Stromal cell of bone marrow (primary cell): ENCODE measurements around the gene FERMT1.
A peak's percentile ranks its signal among the peaks of the same experiment; 100 is the strongest.

Experiments used
- DNase-seq: peaks from one replicate; pipeline ENCODE4 v3.0.0-alpha.2; 2012; ENCODE audit warnings: low read depth

Gene FERMT1, protein sequence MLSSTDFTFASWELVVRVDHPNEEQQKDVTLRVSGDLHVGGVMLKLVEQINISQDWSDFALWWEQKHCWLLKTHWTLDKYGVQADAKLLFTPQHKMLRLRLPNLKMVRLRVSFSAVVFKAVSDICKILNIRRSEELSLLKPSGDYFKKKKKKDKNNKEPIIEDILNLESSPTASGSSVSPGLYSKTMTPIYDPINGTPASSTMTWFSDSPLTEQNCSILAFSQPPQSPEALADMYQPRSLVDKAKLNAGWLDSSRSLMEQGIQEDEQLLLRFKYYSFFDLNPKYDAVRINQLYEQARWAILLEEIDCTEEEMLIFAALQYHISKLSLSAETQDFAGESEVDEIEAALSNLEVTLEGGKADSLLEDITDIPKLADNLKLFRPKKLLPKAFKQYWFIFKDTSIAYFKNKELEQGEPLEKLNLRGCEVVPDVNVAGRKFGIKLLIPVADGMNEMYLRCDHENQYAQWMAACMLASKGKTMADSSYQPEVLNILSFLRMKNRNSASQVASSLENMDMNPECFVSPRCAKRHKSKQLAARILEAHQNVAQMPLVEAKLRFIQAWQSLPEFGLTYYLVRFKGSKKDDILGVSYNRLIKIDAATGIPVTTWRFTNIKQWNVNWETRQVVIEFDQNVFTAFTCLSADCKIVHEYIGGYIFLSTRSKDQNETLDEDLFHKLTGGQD

GRCh38 chr20:6122873-6123648, at the start of gene FERMT1:
Gene FERMT1, minus strand, starts transcription at chr20:6123030. Its CDS starts 3,476 bp downstream, at chr20:6119554.
- DNase-seq: peak; percentile 56

DNA sequence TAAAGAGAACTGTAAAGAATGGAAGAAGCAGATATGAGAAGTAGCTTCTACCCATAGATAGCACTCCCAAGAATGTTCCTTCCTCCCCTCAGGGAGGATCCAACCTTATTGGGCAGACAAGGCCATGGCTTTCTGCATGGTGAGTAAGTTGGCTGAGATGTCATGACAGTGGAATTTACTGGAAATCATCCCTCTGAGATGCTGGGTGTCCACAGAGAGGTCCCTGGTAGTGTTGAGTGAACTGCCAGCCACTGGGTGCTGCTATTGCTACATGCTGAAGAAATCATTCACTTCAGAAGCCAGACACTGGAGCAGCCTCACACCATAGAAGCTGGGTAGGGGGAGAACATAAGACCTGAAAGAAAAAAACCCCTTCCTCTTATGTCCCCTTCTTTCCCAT, 46.4 kb upstream of the FERMT1 start:
- DNase-seq: no peak

- DNase-seq: no peak
Observed at GRCh38 chr20:6168204-6168603, 45.4 kb upstream of the FERMT1 start.

GRCh38 chr20:6165346-6165745, 42.5 kb upstream of the FERMT1 start:
- no peak for DNase-seq

GRCh38 chr20:6164421-6165341, 41.9 kb upstream of the FERMT1 start:
- no peak for DNase-seq

DNA sequence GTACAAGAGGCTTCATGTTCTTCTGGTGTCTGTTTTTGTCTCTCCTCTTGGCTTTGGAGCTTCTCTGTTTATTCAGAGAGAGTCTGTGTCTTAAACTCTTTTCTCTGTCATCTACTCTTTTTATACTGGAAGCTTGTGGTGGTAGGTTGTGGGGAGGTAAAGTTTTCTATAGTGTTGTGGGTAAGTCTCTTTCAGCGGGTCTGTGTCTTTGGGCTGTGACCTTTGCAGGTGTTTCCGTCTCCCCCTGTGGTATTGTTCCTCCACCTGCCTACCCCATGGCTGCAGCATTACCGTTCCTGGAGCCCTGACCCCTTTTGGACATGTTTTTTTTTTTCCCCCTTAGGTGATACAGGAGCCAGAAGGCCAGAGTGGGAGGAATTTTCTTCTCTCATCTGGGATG, 37.9 kb upstream of the FERMT1 start:
- no peak for DNase-seq

- DNase-seq: no peak
Observed at GRCh38 chr20:6157345-6157744, 34.5 kb upstream of the FERMT1 start.

DNA sequence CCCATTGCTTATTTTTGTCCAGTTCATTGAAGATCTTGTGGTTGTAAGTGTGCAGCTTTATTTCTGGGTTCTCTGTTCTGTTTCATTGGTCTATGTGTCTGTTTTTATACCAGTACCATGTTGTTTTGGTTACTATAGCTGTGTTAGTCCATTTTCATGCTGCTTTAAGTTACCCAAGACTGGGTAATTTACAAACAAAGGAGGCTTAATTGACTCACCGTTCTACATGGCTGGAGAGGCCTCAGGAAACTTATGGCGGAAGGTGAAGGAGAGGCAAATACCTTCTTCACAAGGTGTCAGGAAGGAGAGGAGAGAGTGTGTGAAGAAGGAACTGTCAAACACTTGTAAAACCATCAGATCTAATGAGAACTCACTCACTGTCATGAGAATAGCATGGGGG, 29.9 kb upstream of the FERMT1 start:
- no peak for DNase-seq

- DNase-seq: no peak
Observed at GRCh38 chr20:6148073-6148472, 25.2 kb upstream of the FERMT1 start.

DNA sequence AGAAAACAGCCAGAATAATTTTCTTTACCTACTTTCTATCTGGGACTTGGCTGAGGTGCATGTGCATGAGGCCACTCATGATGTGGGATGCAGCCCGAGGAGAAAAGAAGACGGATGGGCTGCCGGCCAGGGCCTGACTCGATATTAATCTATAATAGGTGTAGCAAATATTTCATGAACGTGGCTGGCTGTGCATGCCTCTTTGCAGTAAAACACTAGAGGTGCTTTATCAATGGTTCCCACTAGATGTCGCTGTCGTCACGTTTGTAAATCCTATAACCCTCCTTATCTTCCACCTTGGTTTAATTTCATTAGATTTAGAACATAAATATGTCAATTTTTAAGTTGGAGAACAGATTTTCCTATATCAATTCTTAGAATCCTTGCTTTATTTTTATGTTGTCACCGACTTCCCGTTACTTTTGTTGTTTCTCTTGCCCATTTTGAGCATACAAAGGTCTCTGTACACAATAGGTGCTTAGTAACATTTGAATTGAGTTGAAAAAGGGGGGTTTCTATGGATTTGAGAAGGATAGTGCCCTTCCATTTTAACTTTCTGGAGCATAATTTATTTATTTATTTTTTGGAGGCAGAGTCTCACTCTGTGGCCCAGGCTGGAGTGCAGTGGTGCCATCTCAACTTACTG, 19.6 kb upstream of the FERMT1 start:
- no peak for DNase-seq

DNA sequence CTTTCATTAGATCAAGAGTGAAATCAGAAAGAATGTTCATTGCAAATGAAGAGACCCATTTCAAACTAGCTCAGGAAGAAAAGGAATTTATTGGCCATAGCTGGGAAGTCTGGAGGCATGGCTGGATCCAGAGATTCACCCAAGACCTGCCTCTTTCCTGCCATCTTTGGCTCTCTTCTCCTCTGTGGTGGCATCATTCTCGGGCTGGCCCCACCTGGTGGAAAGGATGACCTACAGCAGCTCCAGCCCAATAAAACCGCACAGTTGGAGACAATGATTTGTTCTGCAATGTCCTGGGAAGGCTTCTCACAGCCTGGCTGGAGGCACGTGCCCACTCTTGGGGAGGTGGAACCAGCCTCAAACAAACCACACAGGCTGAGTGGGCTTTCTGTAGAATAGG, 18.1 kb upstream of the FERMT1 start:
- no peak for DNase-seq

DNA sequence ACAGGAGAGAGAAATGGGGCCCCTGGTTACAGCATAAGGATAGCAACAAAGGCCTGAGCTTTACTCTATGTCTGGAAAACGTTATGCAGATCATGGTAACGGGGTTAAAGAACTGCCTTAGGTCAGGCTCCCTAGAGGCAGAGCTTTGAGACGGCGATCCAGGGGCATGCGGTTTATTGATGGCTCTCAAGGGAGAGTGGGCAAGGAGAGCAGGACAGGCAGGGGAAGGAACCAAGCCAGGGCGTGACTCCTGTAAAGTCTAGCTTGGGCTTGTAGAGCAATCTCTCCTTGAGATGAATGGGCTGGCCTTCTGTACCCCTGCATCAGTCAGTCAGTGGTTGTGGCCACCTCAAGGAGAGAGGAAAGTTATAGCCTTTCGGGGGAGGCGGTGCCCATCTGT, 12.5 kb upstream of the FERMT1 start:
- no peak for DNase-seq

GRCh38 chr20:6134592-6134991, 11.8 kb upstream of the FERMT1 start:
- no peak for DNase-seq

DNA sequence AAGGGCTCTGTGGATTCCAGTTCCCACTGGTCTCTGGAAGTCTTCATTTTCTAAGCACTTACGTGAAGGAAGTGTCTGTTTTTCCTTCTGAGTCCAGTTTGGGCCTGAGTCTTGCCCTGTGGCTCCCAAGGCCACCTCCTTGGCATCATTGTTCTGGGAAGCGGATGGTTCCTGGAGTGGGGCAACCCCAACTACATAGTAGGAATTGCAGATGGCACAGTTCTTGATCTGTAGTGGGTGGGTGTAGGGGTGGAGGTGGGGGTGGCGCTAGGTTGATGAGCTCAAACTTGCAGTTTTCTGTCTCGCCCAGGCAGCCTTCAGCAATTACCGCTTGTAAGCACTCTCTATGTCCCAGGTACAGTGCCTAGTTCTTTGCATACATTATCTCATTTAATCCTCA, 7.2 kb upstream of the FERMT1 start:
- DNase-seq: no peak

- no peak for DNase-seq
Observed at GRCh38 chr20:6127825-6128224, 5.0 kb upstream of the FERMT1 start.

- DNase-seq: no peak
Observed at GRCh38 chr20:6126846-6127245, 4.0 kb upstream of the FERMT1 start.

GRCh38 chr20:6123649-6124014, 802 bp upstream of the FERMT1 start:
- no peak for DNase-seq

GRCh38 chr20:6122111-6122872, 538 bp downstream of the FERMT1 start:
- no peak for DNase-seq

GRCh38 chr20:6121504-6121903, 1.3 kb downstream of the FERMT1 start:
- DNase-seq: no peak

GRCh38 chr20:6120491-6120988, 2.3 kb downstream of the FERMT1 start:
- no peak for DNase-seq
